SJSA1 (cell line): ENCODE measurements around the gene IGF2. TPM values are rescaled to one million over a fixed set of nuclear protein-coding genes. Genes with fewer than 3 reads are reported as not detected.

Experiments
- DNase-seq, 2 experiments: peaks; one replicate each; pipeline ENCODE4 v3.0.0-alpha.2; 2015 to 2020; ENCODE audit warnings: low spot score in 2 of 2, low read depth in 1 of 2
- H3K27ac ChIP-seq: fragments of 250-450 bp; sonication (Bioruptor Pico); 2 replicates; pipeline ENCODE4 v1.5.1; 2020; ENCODE audit warnings: mild to moderate bottlenecking, moderate library complexity
- H3K27me3 ChIP-seq: fragments of 250-450 bp; sonication (Bioruptor Pico); replicated peaks from 2 replicates; pipeline ENCODE4 v1.5.1; 2020; ENCODE audit warnings: mild to moderate bottlenecking, moderate library complexity
- H3K36me3 ChIP-seq: fragments of 250-450 bp; sonication (Bioruptor Pico); 2 replicates; pipeline ENCODE4 v1.5.1; 2020; ENCODE audit warnings: mild to moderate bottlenecking
- H3K4me1 ChIP-seq: fragments of 250-450 bp; sonication (Bioruptor Pico); replicated peaks from 2 replicates; pipeline ENCODE4 v1.6.1; 2021; ENCODE audit warnings: mild to moderate bottlenecking
- H3K4me3 ChIP-seq: fragments of 250-450 bp; sonication (Bioruptor Pico); 2 replicates; pipeline ENCODE4 v1.5.1; 2020; ENCODE audit warnings: mild to moderate bottlenecking
- H3K9me3 ChIP-seq: fragments of 250-450 bp; sonication (Bioruptor Pico); replicated peaks from 2 replicates; pipeline ENCODE4 v1.5.1; 2020; ENCODE audit warnings: mild to moderate bottlenecking
- total RNA-seq: library from RNA; depleted of rRNA; stranded (reverse); fragments of >200 nt; shearing (Covaris generic); gene quantifications from 2 replicates; pipeline ENCODE4 v1.2.3, GENCODE V29; 2014

IGF2 gene
- total RNA-seq, 1 experiment from 2014 or later, result 31.5 TPM

GRCh38 chr11:2092464-2092910 lies 46.7 kb downstream of the IGF2 start:
- Histone ChIP-seq H3K27me3 (no peaks in the 10 kb centered on the region), H3K4me1 (peaks cover 58% of the 10 kb centered on the region), H3K27ac (no peak overlapping the region), H3K9me3 (peaks cover 12% of the 10 kb centered on the region), H3K36me3 (peaks cover 25% of the 10 kb centered on the region), H3K4me3 (no peak overlapping the region)
- DNase-seq, result no peak

GRCh38 chr11:2091786-2092463 lies 47.3 kb downstream of the IGF2 start:
- peaks cover 26% of the 10 kb centered on the region for H3K36me3 ChIP-seq
- H3K4me1 ChIP-seq, result peaks cover 52% of the 10 kb centered on the region
- no peak overlapping the region for H3K4me3 ChIP-seq

GRCh38 chr11:2091112-2091746 lies 48.0 kb downstream of the IGF2 start:
- no peak overlapping the region for H3K4me3 ChIP-seq
- H3K27ac ChIP-seq, result no peak overlapping the region
- H3K9me3 ChIP-seq, result peaks cover 16% of the 10 kb centered on the region
- no peak for DNase-seq
- H3K27me3 ChIP-seq, result no peaks in the 10 kb centered on the region
- H3K36me3 ChIP-seq, result peaks cover 33% of the 10 kb centered on the region
- peaks cover 45% of the 10 kb centered on the region for H3K4me1 ChIP-seq

More at GRCh38 chr11:2091786-2092463, 47.3 kb downstream of the IGF2 start:
- DNase-seq, result no peak
- H3K27me3 ChIP-seq, result no peaks in the 10 kb centered on the region
- H3K27ac ChIP-seq, result no peak overlapping the region
- H3K9me3 ChIP-seq, result peaks cover 12% of the 10 kb centered on the region

DNA sequence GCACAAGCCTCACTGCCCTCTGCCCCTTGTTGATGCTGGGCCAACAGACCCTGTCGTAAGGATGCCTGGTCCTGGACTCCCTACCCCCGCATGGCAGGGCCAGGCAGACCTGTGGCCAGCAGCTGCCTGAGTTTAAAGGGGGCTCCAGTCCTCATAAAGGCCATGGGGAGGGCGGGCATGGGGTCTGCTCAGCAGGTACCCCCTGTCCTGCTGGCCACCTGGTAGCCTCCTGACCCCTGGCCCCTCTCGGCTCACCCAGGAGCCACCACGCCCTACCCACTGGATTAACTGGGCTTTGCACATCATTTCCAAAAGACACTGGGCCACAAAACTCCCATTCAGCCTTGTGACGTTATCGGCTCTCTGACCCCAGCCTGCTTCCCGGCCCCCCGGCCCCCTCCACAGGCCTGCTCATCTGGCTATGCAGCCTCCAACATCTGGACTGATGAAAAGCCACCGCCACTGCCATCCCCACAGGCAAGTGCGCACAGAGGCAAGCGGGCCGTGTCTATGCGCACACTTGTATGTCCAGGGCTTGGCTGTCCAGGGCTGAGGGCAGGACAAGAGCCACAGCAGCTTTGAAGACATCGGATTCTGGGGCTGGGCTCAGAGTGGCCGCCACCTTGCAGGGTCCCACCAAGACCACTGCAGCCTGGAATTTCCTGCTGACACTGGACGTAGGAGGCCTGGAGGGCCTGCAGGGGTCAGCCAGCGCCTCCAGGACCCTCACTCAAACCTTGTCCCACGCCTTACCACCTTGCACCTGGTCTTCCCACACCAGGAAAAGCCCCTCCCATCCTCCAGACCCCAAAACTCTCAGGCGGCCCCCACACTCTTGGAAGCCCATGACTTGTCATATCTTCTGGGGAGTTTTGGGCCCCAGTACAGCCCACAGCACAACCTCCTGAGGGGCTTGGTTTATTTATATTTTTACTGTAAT lies 48.7 kb downstream of the IGF2 start:
- peaks cover 20% of the 10 kb centered on the region for H3K9me3 ChIP-seq
- peaks cover 33% of the 10 kb centered on the region for H3K36me3 ChIP-seq
- H3K27me3 ChIP-seq, result no peaks in the 10 kb centered on the region
- peaks cover 37% of the 10 kb centered on the region for H3K4me1 ChIP-seq
- no peak overlapping the region for H3K4me3 ChIP-seq
- no peak overlapping the region for H3K27ac ChIP-seq
- peak in 1 of 2 experiments; percentile 47 for DNase-seq

GRCh38 chr11:2089536-2090165 lies 49.5 kb downstream of the IGF2 start:
- Histone ChIP-seq H3K4me3 (no peak overlapping the region), H3K27me3 (no peaks in the 10 kb centered on the region), H3K9me3 (peaks cover 27% of the 10 kb centered on the region), H3K36me3 (peaks cover 30% of the 10 kb centered on the region), H3K27ac (no peak overlapping the region), H3K4me1 (peaks cover 29% of the 10 kb centered on the region)
- peak; percentile 50 to 59 for DNase-seq

DNA sequence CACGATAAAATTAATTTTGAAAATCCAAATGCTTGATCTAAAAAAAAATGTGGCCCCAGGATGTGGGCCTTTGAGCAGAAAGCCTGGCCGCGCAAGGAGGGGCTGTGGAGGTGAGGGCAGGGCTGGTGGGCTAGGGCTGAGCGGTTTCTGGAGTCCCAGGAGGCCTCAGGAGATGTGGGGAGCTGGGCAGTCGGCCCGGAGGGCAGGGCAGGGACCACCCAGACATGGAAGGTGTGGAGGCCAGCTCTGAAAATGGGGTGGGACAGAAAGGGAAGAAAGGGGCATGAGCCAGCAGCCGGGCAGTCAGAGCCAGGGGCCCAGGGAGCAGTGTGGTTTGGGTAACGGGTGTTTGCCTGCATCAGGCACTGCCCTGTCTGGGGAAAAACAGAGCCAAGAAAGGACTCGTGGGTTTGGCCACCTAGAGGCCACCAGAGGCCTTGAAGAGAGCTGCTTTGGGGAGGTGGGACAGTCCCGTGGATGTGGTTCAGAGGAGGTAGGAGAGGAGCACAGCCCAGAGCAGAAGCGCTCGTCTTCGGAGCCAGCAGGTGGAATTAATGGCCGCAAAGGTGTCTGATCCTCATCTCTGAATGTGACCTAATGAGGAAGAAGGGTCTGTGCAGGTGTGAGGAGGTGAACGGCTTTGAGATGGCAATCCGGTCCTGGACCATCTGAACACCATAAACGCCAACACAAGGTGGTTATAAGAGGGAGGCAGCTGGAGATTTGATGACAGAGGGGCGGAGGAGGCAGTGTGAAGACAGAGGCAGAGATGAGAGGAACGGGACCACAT lies 50.2 kb downstream of the IGF2 start:
- no peak overlapping the region for H3K4me3 ChIP-seq
- H3K27me3 ChIP-seq, result no peaks in the 10 kb centered on the region
- no peak overlapping the region for H3K27ac ChIP-seq
- peaks cover 22% of the 10 kb centered on the region for H3K4me1 ChIP-seq
- H3K36me3 ChIP-seq, result peaks cover 26% of the 10 kb centered on the region
- peaks cover 30% of the 10 kb centered on the region for H3K9me3 ChIP-seq
- DNase-seq, result peak in 1 of 2 experiments; percentile 50

DNA sequence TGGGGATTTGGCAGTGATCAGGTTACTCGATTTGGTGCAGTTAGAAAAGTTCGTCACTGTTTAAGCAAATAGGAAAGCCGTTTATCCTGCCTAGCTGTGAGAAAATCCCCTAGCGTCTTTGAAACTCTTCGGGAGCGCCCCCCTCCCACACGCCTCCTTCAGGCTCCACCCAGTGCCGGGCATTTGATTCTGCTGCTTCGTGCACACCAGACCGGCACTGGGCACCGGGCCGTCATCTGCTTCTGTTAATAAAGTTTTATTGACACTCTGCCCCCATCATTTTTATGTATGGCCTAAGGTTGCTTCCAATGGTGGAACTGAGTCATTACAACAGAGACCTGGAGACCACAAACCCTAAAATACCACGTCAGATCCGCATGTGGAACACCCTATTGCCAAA lies 50.9 kb downstream of the IGF2 start:
- Histone ChIP-seq H3K4me1 (peaks cover 16% of the 10 kb centered on the region), H3K9me3 (peaks cover 30% of the 10 kb centered on the region), H3K27me3 (no peaks in the 10 kb centered on the region), H3K27ac (no peak overlapping the region), H3K36me3 (peaks cover 19% of the 10 kb centered on the region), H3K4me3 (no peak overlapping the region)
- DNase-seq, result peak in 1 of 2 experiments; percentile 44

GRCh38 chr11:2086239-2087040 lies 52.7 kb downstream of the IGF2 start:
- H3K9me3 ChIP-seq, result peaks cover 28% of the 10 kb centered on the region
- 0 out of 2 replicates have a peak, but pooled peaks cover 5% of the 10 kb centered on the region for H3K4me1 ChIP-seq
- no peak overlapping the region for H3K4me3 ChIP-seq
- H3K36me3 ChIP-seq, result peaks cover 13% of the 10 kb centered on the region
- peak in 1 of 2 experiments; percentile 44 for DNase-seq
- no peaks in the 10 kb centered on the region for H3K27me3 ChIP-seq
- no peak overlapping the region for H3K27ac ChIP-seq

GRCh38 chr11:2085251-2086066 lies 53.7 kb downstream of the IGF2 start:
- Histone ChIP-seq H3K27ac (no peak overlapping the region), H3K36me3 (peaks cover 10% of the 10 kb centered on the region), H3K9me3 (peaks cover 28% of the 10 kb centered on the region), H3K27me3 (no peaks in the 10 kb centered on the region; the same call in 1 of the 2 replicates), H3K4me1 (0 out of 2 replicates have a peak, but pooled peaks cover 5% of the 10 kb centered on the region), H3K4me3 (no peak overlapping the region)
- peak in 1 of 2 experiments; percentile 45 for DNase-seq

DNA sequence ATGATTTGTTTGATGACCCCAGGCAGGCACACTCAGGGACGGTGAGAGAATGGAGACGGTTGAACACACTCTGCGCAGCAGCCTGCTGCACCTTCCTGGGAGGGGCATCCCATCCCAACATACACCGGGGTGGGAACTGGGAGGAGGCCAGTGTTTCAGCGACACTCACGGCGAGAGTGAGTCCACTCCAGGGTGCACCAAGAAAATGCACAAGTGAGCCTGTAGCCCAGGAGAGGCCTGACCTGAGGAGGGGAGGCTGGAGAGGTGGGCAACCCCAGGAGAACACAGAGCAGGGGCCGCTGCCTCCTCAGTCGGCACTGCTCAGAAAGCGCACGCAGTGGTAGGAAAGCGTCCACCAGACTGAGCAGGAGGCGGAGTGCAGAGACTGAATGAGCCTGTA lies 54.5 kb downstream of the IGF2 start:
- peaks cover 28% of the 10 kb centered on the region for H3K9me3 ChIP-seq
- no peak for DNase-seq
- peaks cover 2% of the 10 kb centered on the region; the same call in 1 of the 2 replicates for H3K27me3 ChIP-seq
- no peak overlapping the region for H3K4me3 ChIP-seq
- H3K27ac ChIP-seq, result no peak overlapping the region
- 0 out of 2 replicates have a peak, but pooled peaks cover 2% of the 10 kb centered on the region for H3K4me1 ChIP-seq
- H3K36me3 ChIP-seq, result peaks cover 10% of the 10 kb centered on the region
